ENCODE measurements around the gene IFITM5. TPM values are rescaled to one million over a fixed set of nuclear protein-coding genes. Genes with fewer than 3 reads are reported as not detected.

The IFITM5 gene
- total and polyA plus RNA-seq, 2 experiments from 2014 or later: not detected

DNA sequence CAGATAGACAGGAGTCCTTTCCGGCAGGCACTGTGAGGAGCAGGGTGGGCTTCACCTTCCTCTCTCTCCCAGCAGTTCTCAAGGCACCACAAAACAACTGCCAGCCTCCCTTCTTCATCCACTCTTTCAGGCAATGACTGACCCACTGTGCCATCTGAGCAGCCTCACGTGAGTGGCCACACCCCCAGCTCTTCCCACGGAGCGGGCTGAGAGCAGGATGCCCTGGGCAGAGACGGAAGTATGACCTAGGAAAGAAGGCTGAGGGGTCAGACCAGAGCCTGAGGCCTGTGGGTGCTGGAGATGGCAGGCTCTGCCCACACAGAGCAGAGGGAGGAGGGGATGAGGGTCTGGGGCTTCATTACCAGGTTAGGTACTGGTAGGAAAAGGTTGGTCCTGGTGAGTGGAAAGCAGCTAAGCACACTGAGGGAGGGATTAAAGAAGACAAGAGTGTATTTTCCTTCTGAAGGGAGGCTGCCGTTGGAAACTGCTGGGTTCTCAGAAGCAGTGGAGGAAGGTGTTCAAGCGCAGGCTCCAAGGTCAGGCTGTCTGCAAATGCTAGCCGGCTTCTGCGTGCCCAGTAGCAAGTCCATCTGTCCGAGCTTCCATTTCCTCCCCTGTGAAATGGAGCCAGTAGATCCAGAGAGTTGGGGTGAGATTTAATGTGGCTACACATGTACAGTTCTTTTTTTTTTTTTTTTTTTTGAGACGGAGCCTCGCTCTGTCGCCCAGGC, 16.5 kb downstream of the IFITM5 start:
- Histone ChIP-seq H3K27me3 (no peaks in the 10 kb centered on the region), H3K9me2 (replicated peaks; ENCODE audit: insufficient read depth) (no peaks in the 10 kb centered on the region), H3K36me3 (replicated peaks; ENCODE audit: insufficient read depth, low read depth) (no peaks in the 10 kb centered on the region), H3K79me2 (no peaks in the 10 kb centered on the region), H3K4me1 (ENCODE audit: insufficient read depth) (peaks cover 1% of the 10 kb centered on the region), H3K4me2 (no peak overlapping the region), H4K20me1 (ENCODE audit: insufficient read depth, poor library complexity, severe bottlenecking) (no peaks in the 10 kb centered on the region), H3K27ac (no peak overlapping the region), H3K4me3 (no peak overlapping the region), H2AFZ (no peak overlapping the region), H3K9me3 (ENCODE audit: low read depth) (no peaks in the 10 kb centered on the region)
- no peak for DNase-seq (ENCODE audit: low spot score)
- TF ChIP-seq, protein P1, sequence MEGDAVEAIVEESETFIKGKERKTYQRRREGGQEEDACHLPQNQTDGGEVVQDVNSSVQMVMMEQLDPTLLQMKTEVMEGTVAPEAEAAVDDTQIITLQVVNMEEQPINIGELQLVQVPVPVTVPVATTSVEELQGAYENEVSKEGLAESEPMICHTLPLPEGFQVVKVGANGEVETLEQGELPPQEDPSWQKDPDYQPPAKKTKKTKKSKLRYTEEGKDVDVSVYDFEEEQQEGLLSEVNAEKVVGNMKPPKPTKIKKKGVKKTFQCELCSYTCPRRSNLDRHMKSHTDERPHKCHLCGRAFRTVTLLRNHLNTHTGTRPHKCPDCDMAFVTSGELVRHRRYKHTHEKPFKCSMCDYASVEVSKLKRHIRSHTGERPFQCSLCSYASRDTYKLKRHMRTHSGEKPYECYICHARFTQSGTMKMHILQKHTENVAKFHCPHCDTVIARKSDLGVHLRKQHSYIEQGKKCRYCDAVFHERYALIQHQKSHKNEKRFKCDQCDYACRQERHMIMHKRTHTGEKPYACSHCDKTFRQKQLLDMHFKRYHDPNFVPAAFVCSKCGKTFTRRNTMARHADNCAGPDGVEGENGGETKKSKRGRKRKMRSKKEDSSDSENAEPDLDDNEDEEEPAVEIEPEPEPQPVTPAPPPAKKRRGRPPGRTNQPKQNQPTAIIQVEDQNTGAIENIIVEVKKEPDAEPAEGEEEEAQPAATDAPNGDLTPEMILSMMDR (IDR thresholded peaks at IDR 0.05; ENCODE audit: poor library complexity): no peak
- TF ChIP-seq EZH2 (IDR thresholded peaks at IDR 0.05; ENCODE audit: borderline replicate concordance): no peak
- TF ChIP-seq EZH2phosphoT487 (IDR thresholded peaks at IDR 0.05; ENCODE audit: low read depth, severe bottlenecking, unreplicated experiment): no peak
- WGBS (ENCODE audit: low lambda C conversion rate, missing lambda C conversion rate): 73% methylated on average over 10 of the region's 13 CpGs

- no peaks in the 10 kb centered on the region for H3K79me2 ChIP-seq
- no peaks in the 10 kb centered on the region for H3K36me3 ChIP-seq (replicated peaks; ENCODE audit: insufficient read depth, low read depth)
- WGBS (ENCODE audit: low lambda C conversion rate, missing lambda C conversion rate): 87% methylated on average over 4 of the region's 4 CpGs
- no peak overlapping the region for H3K27ac ChIP-seq
- TF ChIP-seq EZH2phosphoT487 (IDR thresholded peaks at IDR 0.05; ENCODE audit: low read depth, severe bottlenecking, unreplicated experiment): no peak
- TF ChIP-seq, protein P1 (IDR thresholded peaks at IDR 0.05; ENCODE audit: poor library complexity): no peak
- no peak for TF ChIP-seq EZH2 (IDR thresholded peaks at IDR 0.05; ENCODE audit: borderline replicate concordance)
- no peak overlapping the region for H3K4me3 ChIP-seq
- no peaks in the 10 kb centered on the region for H3K27me3 ChIP-seq
- H3K4me2 ChIP-seq: no peak overlapping the region
- no peaks in the 10 kb centered on the region for H4K20me1 ChIP-seq (ENCODE audit: insufficient read depth, poor library complexity, severe bottlenecking)
- no peaks in the 10 kb centered on the region for H3K9me2 ChIP-seq (replicated peaks; ENCODE audit: insufficient read depth)
- H3K4me1 ChIP-seq (ENCODE audit: insufficient read depth): no peaks in the 10 kb centered on the region
- no peak overlapping the region for H2AFZ ChIP-seq
- no peak for DNase-seq (ENCODE audit: low spot score)
- no peaks in the 10 kb centered on the region for H3K9me3 ChIP-seq (ENCODE audit: low read depth)
Observed at GRCh38 chr11:282171-282570, 17.2 kb downstream of the IFITM5 start.

GRCh38 chr11:281486-282161, 17.7 kb downstream of the IFITM5 start:
- TF ChIP-seq EZH2phosphoT487 (IDR thresholded peaks at IDR 0.05; ENCODE audit: low read depth, severe bottlenecking, unreplicated experiment): no peak
- TF ChIP-seq, protein P1 (IDR thresholded peaks at IDR 0.05; ENCODE audit: poor library complexity): no peak
- TF ChIP-seq EZH2 (IDR thresholded peaks at IDR 0.05; ENCODE audit: borderline replicate concordance): no peak
- no peaks in the 10 kb centered on the region for H3K9me3 ChIP-seq (ENCODE audit: low read depth)
- no peak overlapping the region for H3K4me3 ChIP-seq
- DNase-seq (ENCODE audit: low spot score): no peak
- no peaks in the 10 kb centered on the region for H3K4me1 ChIP-seq (ENCODE audit: insufficient read depth)
- H3K36me3 ChIP-seq (replicated peaks; ENCODE audit: insufficient read depth, low read depth): no peaks in the 10 kb centered on the region
- H3K27ac ChIP-seq: no peak overlapping the region
- no peaks in the 10 kb centered on the region for H3K27me3 ChIP-seq
- WGBS (ENCODE audit: low lambda C conversion rate, missing lambda C conversion rate): 94% methylated on average over 22 of the region's 26 CpGs
- no peak overlapping the region for H3K4me2 ChIP-seq
- H2AFZ ChIP-seq: no peak overlapping the region
- no peaks in the 10 kb centered on the region for H4K20me1 ChIP-seq (ENCODE audit: insufficient read depth, poor library complexity, severe bottlenecking)
- no peaks in the 10 kb centered on the region for H3K79me2 ChIP-seq
- H3K9me2 ChIP-seq (replicated peaks; ENCODE audit: insufficient read depth): no peaks in the 10 kb centered on the region
